DOHH2 (cell line): ENCODE data around the gene FOXB2.

ENCODE experiments used
- H3F3A ChIP-seq: fragments of 200-600 bp; sonication (generic), shearing (Covaris generic); 2 replicates; pipeline ENCODE4 v1.6.0; 2016; ENCODE audit warnings: antibody characterized with exemption, mild to moderate bottlenecking; ENCODE audit not compliant: control insufficient read depth, insufficient read depth
- H3K27ac ChIP-seq: fragments of 200-600 bp; sonication (generic); 2 replicates; pipeline ENCODE4 v1.5.1; 2014; ENCODE audit warnings: low read depth, mild to moderate bottlenecking, low read length, moderate library complexity
- H3K27me3 ChIP-seq: fragments of 200-600 bp; sonication (generic); 2 replicates; pipeline ENCODE4 v1.6.1; 2014; ENCODE audit warnings: mild to moderate bottlenecking, low read length, mixed read lengths; ENCODE audit not compliant: control insufficient read depth
- H3K36me3 ChIP-seq: fragments of 200-600 bp; sonication (generic); 2 replicates; pipeline ENCODE4 v1.6.1; 2014; ENCODE audit warnings: mild to moderate bottlenecking, low read length, moderate library complexity, mixed read lengths; ENCODE audit not compliant: control insufficient read depth
- H3K4me1 ChIP-seq: fragments of 200-600 bp; sonication (generic); 2 replicates; pipeline ENCODE4 v1.6.1; 2014; ENCODE audit warnings: mild to moderate bottlenecking, low read length, mixed read lengths; ENCODE audit not compliant: control insufficient read depth
- H3K4me2 ChIP-seq: fragments of 200-600 bp; sonication (generic); 2 replicates; pipeline ENCODE4 v1.6.0; 2014; ENCODE audit warnings: mild to moderate bottlenecking, low read length, moderate library complexity
- H3K4me3 ChIP-seq: fragments of 200-600 bp; sonication (generic); 2 replicates; pipeline ENCODE4 v1.5.1; 2014; ENCODE audit warnings: mild to moderate bottlenecking, low read length, mixed read lengths
- H3K79me2 ChIP-seq: fragments of 200-600 bp; sonication (generic); 2 replicates; pipeline ENCODE4 v1.6.1; 2014; ENCODE audit warnings: mild to moderate bottlenecking, low read length, mixed read lengths; ENCODE audit not compliant: control insufficient read depth
- H3K9me2 ChIP-seq: fragments of 200-600 bp; sonication (generic); replicated peaks from 2 replicates; pipeline ENCODE4 v1.6.1; 2014; ENCODE audit warnings: mild to moderate bottlenecking, low read length, mixed read lengths; ENCODE audit not compliant: control insufficient read depth
- H3K9me3 ChIP-seq: fragments of 200-600 bp; sonication (generic); 2 replicates; pipeline ENCODE4 v1.6.1; 2014; ENCODE audit warnings: antibody characterized with exemption, low read length, mixed read lengths; ENCODE audit not compliant: control insufficient read depth, insufficient read depth
- H4K20me1 ChIP-seq: fragments of 200-600 bp; sonication (generic); 2 replicates; pipeline ENCODE4 v1.6.0; 2014; ENCODE audit warnings: low read depth, mild to moderate bottlenecking, antibody characterized with exemption, low read length, moderate library complexity; ENCODE audit not compliant: control insufficient read depth, insufficient read depth
- EZH2phosphoT487 ChIP-seq: fragments of 200-600 bp; sonication (generic); IDR thresholded peaks from 2 replicates; pipeline ENCODE4 v1.6.1; 2017; ENCODE audit warnings: borderline replicate concordance, mild to moderate bottlenecking, antibody characterized with exemption, low read length, moderate library complexity, mixed read lengths
- TF ChIP-seq, protein P1 (sequence below): fragments of 200-600 bp; sonication (generic); IDR thresholded peaks from one replicate; pipeline ENCODE4 v1.5.1; 2014; ENCODE audit warnings: antibody characterized with exemption, mild to moderate bottlenecking, low read depth, low read length; ENCODE audit not compliant: poor library complexity, severe bottlenecking

Gene FOXB2

DNA sequence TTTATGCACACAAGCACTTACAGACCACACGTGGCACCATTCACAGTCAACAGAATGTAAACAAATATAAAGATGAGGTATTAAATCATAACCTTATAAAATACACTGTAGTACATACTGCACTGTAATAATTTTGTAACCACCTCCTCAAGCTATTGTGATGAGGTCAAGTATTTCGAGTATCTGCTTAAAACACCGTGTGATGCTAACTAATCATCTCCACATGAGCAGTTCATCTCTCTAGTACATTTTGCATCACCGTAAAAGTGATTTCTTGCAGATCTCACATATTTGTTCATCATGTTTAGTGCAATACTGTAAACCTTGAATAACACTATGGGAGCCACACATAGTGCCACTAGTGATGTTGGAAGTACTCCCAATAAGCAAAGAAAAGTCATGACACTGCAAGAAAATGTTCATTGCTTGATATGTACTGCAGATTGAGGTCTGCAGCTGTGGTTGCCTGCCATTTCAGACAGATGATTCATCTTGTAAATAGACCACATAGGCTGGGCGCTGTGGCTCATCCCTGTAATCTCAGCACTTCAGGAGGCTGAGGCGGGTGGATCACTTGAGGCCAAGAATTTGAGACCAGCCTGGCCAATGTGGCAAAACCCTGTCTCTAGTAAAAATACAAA, 44.3 kb downstream of the FOXB2 start:
- Histone ChIP-seq H3K27ac (no peak overlapping the region), H3K4me1 (no peaks in the 10 kb centered on the region), H4K20me1 (no peaks in the 10 kb centered on the region), H3K9me3 (no peaks in the 10 kb centered on the region), H3K4me2 (no peak overlapping the region), H3K9me2 (no peaks in the 10 kb centered on the region), H3K79me2 (no peaks in the 10 kb centered on the region), H3K27me3 (no peaks in the 10 kb centered on the region), H3K36me3 (no peaks in the 10 kb centered on the region), H3K4me3 (no peak overlapping the region), H3F3A (no peaks in the 10 kb centered on the region)
- no peak for TF ChIP-seq EZH2phosphoT487

DNA sequence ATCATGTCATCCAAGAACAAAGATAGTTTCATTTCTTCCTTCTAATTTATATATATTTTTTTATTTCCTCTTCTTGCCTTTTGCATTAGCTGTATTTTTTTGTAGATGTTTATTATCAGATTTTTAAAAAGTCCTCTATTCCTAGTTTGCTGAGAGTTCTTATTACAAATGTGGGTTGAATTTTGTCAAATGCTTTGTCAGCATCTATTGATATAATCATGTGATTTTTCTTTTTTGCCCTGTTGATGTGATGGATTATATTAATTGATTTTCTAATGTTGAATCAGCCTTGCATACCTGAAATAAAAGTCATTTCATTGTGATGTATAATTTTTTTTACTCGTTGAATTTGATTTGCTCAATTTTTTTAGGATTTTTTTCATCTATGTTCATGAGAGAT, 46.9 kb downstream of the FOXB2 start:
- TF ChIP-seq, protein P1, sequence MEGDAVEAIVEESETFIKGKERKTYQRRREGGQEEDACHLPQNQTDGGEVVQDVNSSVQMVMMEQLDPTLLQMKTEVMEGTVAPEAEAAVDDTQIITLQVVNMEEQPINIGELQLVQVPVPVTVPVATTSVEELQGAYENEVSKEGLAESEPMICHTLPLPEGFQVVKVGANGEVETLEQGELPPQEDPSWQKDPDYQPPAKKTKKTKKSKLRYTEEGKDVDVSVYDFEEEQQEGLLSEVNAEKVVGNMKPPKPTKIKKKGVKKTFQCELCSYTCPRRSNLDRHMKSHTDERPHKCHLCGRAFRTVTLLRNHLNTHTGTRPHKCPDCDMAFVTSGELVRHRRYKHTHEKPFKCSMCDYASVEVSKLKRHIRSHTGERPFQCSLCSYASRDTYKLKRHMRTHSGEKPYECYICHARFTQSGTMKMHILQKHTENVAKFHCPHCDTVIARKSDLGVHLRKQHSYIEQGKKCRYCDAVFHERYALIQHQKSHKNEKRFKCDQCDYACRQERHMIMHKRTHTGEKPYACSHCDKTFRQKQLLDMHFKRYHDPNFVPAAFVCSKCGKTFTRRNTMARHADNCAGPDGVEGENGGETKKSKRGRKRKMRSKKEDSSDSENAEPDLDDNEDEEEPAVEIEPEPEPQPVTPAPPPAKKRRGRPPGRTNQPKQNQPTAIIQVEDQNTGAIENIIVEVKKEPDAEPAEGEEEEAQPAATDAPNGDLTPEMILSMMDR = no peak
- TF ChIP-seq EZH2phosphoT487 = no peak
- no peaks in the 10 kb centered on the region for H3F3A ChIP-seq
- no peaks in the 10 kb centered on the region for H3K9me3 ChIP-seq
- H3K27ac ChIP-seq = no peak overlapping the region
- H3K36me3 ChIP-seq = no peaks in the 10 kb centered on the region
- no peak overlapping the region for H3K4me2 ChIP-seq
- H3K4me3 ChIP-seq = no peak overlapping the region
- H3K9me2 ChIP-seq = no peaks in the 10 kb centered on the region
- H4K20me1 ChIP-seq = no peaks in the 10 kb centered on the region
- no peaks in the 10 kb centered on the region for H3K4me1 ChIP-seq
- no peaks in the 10 kb centered on the region for H3K27me3 ChIP-seq
- H3K79me2 ChIP-seq = no peaks in the 10 kb centered on the region
